HepG2 (cell line): ENCODE data around the gene CNTNAP1. TPM values are rescaled to one million over a fixed set of nuclear protein-coding genes. Genes with fewer than 3 reads are reported as not detected.

ENCODE experiments used
- CSRNP2 ChIP-seq: sonication (generic); formaldehyde crosslinking; conservative IDR thresholded peaks from 2 replicates; pipeline ENCODE4 v1.8.0; 2022; ENCODE audit warnings: low read depth, missing genetic modification reagents
- LCORL ChIP-seq, 2 experiments: fragments of 450-650 bp in 1 of 2; sonication (generic) in 1 of 2; formaldehyde crosslinking in 1 of 2; IDR thresholded peaks; 2 replicates each; pipeline versions ENCODE4 v1.5.0 to v1.6.1; 2017 to 2020; ENCODE audit warnings: antibody characterized with exemption in 1 of 2, missing genetic modification reagents in 1 of 2
- MAFG ChIP-seq: sonication (generic); formaldehyde crosslinking; IDR thresholded peaks from 2 replicates; pipeline ENCODE4 v1.5.1; 2020; ENCODE audit warnings: mild to moderate bottlenecking, missing genetic modification reagents
- MXD3 ChIP-seq: IDR thresholded peaks from 2 replicates; pipeline ENCODE4 v1.6.1; 2016; ENCODE audit warnings: mild to moderate bottlenecking, missing biosample characterization, missing genetic modification reagents
- SATB2 ChIP-seq: sonication (generic); formaldehyde crosslinking; IDR thresholded peaks from 2 replicates; pipeline ENCODE4 v1.5.0; 2020; ENCODE audit warnings: missing genetic modification reagents
- TGIF2 ChIP-seq: IDR thresholded peaks from 2 replicates; pipeline ENCODE4 v1.6.1; 2016; ENCODE audit warnings: control low read depth, missing compliant biosample characterization
- TOPORS ChIP-seq: sonication (generic); formaldehyde crosslinking; IDR thresholded peaks from 2 replicates; pipeline ENCODE4 v1.8.0; 2023; ENCODE audit warnings: mild to moderate bottlenecking, missing genetic modification reagents
- XRCC5 ChIP-seq: fragments of 200-400 bp; formaldehyde crosslinking; optimal IDR thresholded peaks from 2 replicates; pipeline ENCODE3; 2017; ENCODE audit warnings: mild to moderate bottlenecking, low read length
- ZBTB7A ChIP-seq: sonication (generic); formaldehyde crosslinking; IDR thresholded peaks from 2 replicates; pipeline ENCODE4 v1.8.0; 2022; ENCODE audit warnings: mild to moderate bottlenecking, missing genetic modification reagents
- ZFP90 ChIP-seq: sonication (generic); formaldehyde crosslinking; IDR thresholded peaks from 2 replicates; pipeline ENCODE4 v1.8.0; 2022; ENCODE audit warnings: missing genetic modification reagents, mild to moderate bottlenecking, inconsistent platforms, borderline replicate concordance
- ZMAT3 ChIP-seq: sonication (generic); formaldehyde crosslinking; conservative IDR thresholded peaks from 2 replicates; pipeline ENCODE4 v1.7.0; 2021; ENCODE audit warnings: missing genetic modification reagents
- ZNF225 ChIP-seq: sonication (generic); formaldehyde crosslinking; IDR thresholded peaks from 2 replicates; pipeline ENCODE4 v1.4.0; 2020; ENCODE audit warnings: mild to moderate bottlenecking, missing genetic modification reagents
- ZNF33A ChIP-seq: sonication (generic); formaldehyde crosslinking; IDR thresholded peaks from 2 replicates; pipeline ENCODE4 v1.5.1; 2020; ENCODE audit warnings: missing genetic modification reagents, mild to moderate bottlenecking, moderate library complexity, borderline replicate concordance
- ZNF451 ChIP-seq: sonication (generic); formaldehyde crosslinking; IDR thresholded peaks from 2 replicates; pipeline ENCODE4 v1.5.0; 2020; ENCODE audit warnings: mild to moderate bottlenecking, missing genetic modification reagents
- ZNF557 ChIP-seq: sonication (generic); formaldehyde crosslinking; IDR thresholded peaks from 2 replicates; pipeline ENCODE4 v1.4.0; 2020; ENCODE audit warnings: missing genetic modification reagents
- ZNF577 ChIP-seq: sonication (generic); formaldehyde crosslinking; IDR thresholded peaks from 2 replicates; pipeline ENCODE4 v1.4.0; 2020; ENCODE audit warnings: mild to moderate bottlenecking, low read depth, missing genetic modification reagents, borderline replicate concordance
- ZNF672 ChIP-seq: sonication (generic); formaldehyde crosslinking; IDR thresholded peaks from 2 replicates; pipeline ENCODE4 v1.8.1; 2022; ENCODE audit warnings: missing genetic modification reagents
- ZNF841 ChIP-seq: sonication (generic); formaldehyde crosslinking; IDR thresholded peaks from 2 replicates; pipeline ENCODE4 v1.8.1; 2023; ENCODE audit warnings: missing genetic modification reagents, borderline replicate concordance
- polyA plus RNA-seq, 8 experiments: library from polyadenylated mRNA; depleted of rRNA in 3 of 8; stranded (reverse) in 7 of 8; unstranded in 1 of 8; fragments of >200 nt; fragmentation: Illumina TruSeq in 4 of 8; extraction: Trizol in 4 of 8; gene quantifications; 2 replicates each; pipeline versions ENCODE4 v1.2.1 to v1.2.3, GENCODE V29; 2011 to 2016; ENCODE audit warnings: low read depth in 4 of 8, missing spikeins in 1 of 8, mixed read lengths in 1 of 8; ENCODE audit not compliant: insufficient read depth in 1 of 8
- total RNA-seq, 5 experiments: library from RNA; depleted of rRNA; stranded (reverse); fragments of >200 nt; fragmentation: Illumina TruSeq; extraction: Trizol; gene quantifications; 2 replicates each; pipeline ENCODE4 v1.2.3, GENCODE V29; 2016; ENCODE audit warnings: low read depth in 1 of 5
- TF ChIP-seq, protein P1 (sequence below): fragments of 450-650 bp; IDR thresholded peaks from 2 replicates; pipeline ENCODE4 v1.6.1; 2017; ENCODE audit warnings: mild to moderate bottlenecking
- TF ChIP-seq, protein P2 (sequence below): sonication (generic); formaldehyde crosslinking; conservative IDR thresholded peaks from 2 replicates; pipeline ENCODE4 v1.4.0; 2020; ENCODE audit warnings: missing genetic modification reagents
- TF ChIP-seq, protein P3 (sequence below): sonication (generic); formaldehyde crosslinking; IDR thresholded peaks from 2 replicates; pipeline ENCODE4 v1.8.1; 2023; ENCODE audit warnings: missing genetic modification reagents, mild to moderate bottlenecking, borderline replicate concordance
- TF ChIP-seq, protein P4 (sequence below): sonication (generic); IDR thresholded peaks from 2 replicates; pipeline ENCODE4 v1.6.1; 2016; ENCODE audit warnings: low read depth, borderline replicate concordance

The CNTNAP1 gene
- total and polyA plus RNA-seq, 2 of the 13 experiments (the other 11 are each of a cell fraction or from before 2014, with no cell fraction given): 4.5 to 7.7 TPM

DNA sequence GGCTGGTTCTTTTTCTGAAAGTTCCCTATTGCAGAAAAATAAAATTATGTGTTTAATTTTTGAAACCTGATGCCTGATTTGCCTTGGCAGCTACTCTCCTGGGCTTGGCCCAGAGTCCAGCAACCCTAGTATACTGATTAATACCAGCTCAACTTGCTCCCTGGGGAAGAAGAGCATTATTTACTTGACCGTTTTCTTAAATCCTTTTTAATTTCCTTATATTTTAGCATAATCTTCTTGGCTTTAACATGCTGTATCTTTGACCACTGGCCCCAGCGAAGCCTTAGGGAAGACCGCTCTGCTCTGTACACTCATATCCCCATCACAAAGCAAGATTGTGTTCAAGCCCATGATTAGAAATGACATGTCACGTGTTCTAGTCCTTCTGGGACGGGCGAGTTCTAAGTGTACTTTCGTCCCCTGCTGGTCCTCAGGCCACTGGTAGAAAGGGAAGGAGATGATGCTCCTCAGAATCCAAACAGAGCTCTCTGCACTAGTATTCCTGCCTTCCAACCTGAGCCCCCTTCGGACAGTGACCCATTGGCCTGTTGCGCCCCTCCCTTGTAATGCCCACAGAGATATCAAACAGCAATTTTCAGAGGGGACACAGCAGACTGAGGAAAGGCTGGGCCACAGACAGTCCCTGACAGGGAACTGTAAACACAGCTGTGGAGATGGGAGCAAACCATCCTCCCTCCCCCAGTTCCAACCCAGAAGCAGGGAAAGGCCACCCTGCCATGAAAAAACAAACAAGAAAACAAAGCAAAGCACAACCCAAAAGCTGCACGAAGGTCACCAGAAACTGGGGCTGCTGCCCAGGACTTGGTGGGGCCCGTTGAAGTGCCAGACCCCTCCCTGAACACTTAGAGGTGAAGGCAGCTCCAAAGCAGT, 66.8 kb downstream of the CNTNAP1 start (continued):
- TF ChIP-seq ZNF841 (CRISPR knock-in tag) (no peak), TOPORS (no peak), MXD3 (no peak), ZNF33A (CRISPR knock-in tag) (no peak), ZBTB7A (no peak), ZMAT3 (CRISPR knock-in tag) (no peak), ZNF672 (CRISPR knock-in tag) (no peak), MAFG (CRISPR knock-in tag) (no peak), CSRNP2 (CRISPR knock-in tag) (no peak), ZNF225 (CRISPR knock-in tag) (no peak), ZNF451 (CRISPR knock-in tag) (no peak), LCORL (IDR thresholded peaks at IDR 0.05) (no peak), LCORL (CRISPR knock-in tag; IDR thresholded peaks at IDR 0.05) (peak; percentile 76; the same call in 1 of the 2 replicates), XRCC5 (peak; percentile 46), ZNF557 (no peak), ZNF577 (CRISPR knock-in tag) (no peak), SATB2 (CRISPR knock-in tag) (no peak), TGIF2 (CRISPR knock-in tag) (peak; percentile 79), ZFP90 (CRISPR knock-in tag) (no peak)
- TF ChIP-seq, protein P1, sequence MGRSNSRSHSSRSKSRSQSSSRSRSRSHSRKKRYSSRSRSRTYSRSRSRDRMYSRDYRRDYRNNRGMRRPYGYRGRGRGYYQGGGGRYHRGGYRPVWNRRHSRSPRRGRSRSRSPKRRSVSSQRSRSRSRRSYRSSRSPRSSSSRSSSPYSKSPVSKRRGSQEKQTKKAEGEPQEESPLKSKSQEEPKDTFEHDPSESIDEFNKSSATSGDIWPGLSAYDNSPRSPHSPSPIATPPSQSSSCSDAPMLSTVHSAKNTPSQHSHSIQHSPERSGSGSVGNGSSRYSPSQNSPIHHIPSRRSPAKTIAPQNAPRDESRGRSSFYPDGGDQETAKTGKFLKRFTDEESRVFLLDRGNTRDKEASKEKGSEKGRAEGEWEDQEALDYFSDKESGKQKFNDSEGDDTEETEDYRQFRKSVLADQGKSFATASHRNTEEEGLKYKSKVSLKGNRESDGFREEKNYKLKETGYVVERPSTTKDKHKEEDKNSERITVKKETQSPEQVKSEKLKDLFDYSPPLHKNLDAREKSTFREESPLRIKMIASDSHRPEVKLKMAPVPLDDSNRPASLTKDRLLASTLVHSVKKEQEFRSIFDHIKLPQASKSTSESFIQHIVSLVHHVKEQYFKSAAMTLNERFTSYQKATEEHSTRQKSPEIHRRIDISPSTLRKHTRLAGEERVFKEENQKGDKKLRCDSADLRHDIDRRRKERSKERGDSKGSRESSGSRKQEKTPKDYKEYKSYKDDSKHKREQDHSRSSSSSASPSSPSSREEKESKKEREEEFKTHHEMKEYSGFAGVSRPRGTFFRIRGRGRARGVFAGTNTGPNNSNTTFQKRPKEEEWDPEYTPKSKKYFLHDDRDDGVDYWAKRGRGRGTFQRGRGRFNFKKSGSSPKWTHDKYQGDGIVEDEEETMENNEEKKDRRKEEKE: no peak
- TF ChIP-seq, protein P2, sequence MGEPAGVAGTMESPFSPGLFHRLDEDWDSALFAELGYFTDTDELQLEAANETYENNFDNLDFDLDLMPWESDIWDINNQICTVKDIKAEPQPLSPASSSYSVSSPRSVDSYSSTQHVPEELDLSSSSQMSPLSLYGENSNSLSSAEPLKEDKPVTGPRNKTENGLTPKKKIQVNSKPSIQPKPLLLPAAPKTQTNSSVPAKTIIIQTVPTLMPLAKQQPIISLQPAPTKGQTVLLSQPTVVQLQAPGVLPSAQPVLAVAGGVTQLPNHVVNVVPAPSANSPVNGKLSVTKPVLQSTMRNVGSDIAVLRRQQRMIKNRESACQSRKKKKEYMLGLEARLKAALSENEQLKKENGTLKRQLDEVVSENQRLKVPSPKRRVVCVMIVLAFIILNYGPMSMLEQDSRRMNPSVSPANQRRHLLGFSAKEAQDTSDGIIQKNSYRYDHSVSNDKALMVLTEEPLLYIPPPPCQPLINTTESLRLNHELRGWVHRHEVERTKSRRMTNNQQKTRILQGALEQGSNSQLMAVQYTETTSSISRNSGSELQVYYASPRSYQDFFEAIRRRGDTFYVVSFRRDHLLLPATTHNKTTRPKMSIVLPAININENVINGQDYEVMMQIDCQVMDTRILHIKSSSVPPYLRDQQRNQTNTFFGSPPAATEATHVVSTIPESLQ (CRISPR knock-in tag): no peak
- TF ChIP-seq, protein P3, sequence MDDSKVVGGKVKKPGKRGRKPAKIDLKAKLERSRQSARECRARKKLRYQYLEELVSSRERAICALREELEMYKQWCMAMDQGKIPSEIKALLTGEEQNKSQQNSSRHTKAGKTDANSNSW: no peak
- TF ChIP-seq, protein P4, sequence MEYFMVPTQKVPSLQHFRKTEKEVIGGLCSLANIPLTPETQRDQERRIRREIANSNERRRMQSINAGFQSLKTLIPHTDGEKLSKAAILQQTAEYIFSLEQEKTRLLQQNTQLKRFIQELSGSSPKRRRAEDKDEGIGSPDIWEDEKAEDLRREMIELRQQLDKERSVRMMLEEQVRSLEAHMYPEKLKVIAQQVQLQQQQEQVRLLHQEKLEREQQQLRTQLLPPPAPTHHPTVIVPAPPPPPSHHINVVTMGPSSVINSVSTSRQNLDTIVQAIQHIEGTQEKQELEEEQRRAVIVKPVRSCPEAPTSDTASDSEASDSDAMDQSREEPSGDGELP: peak; percentile 97
